ENCODE measurements around the gene SLC30A9. TPM values are rescaled to one million over a fixed set of nuclear protein-coding genes. Genes with fewer than 3 reads are reported as not detected.

SLC30A9 gene
- total RNA-seq, 1 donor, result 58.3 TPM

DNA sequence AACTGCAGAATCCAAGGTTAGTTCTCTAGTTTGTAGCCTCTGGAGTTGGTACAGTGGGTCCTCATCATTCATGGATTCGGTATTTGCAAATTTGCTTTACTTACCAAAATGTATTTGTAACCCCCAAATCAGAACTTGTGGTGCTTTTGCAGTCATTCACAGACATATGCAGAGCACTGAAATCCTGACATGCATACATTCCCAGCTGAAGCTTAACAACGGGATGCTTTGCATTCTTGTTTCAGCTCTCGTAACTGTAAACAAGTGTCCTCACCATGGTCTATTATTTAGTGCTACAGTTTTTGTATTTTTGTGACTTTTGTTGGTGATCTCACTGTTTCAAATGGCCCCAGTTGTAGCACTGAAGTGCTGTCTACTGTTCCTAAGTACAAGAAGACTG is 146.0 kb downstream of the SLC30A9 start:
- Histone ChIP-seq H3K36me3 (ENCODE audit: insufficient read depth, low read length) (no peaks in the 10 kb centered on the region), H3K27ac (ENCODE audit: low read depth, low read length) (no peak overlapping the region), H2AFZ (ENCODE audit: low read length) (no peak overlapping the region), H4K20me1 (ENCODE audit: insufficient read depth, low read length) (no peaks in the 10 kb centered on the region), H3K4me3 (ENCODE audit: insufficient read depth, low read length) (no peak overlapping the region), H3K4me1 (ENCODE audit: insufficient read depth, low read length) (no peaks in the 10 kb centered on the region), H3K79me2 (ENCODE audit: insufficient read depth, low read length) (no peaks in the 10 kb centered on the region), H3K4me2 (ENCODE audit: insufficient read depth, low read length) (no peak overlapping the region), H3K9me3 (ENCODE audit: low read depth, low read length) (no peaks in the 10 kb centered on the region), H3K27me3 (ENCODE audit: insufficient read depth, low read length) (no peaks in the 10 kb centered on the region)
- TF ChIP-seq, protein P1, sequence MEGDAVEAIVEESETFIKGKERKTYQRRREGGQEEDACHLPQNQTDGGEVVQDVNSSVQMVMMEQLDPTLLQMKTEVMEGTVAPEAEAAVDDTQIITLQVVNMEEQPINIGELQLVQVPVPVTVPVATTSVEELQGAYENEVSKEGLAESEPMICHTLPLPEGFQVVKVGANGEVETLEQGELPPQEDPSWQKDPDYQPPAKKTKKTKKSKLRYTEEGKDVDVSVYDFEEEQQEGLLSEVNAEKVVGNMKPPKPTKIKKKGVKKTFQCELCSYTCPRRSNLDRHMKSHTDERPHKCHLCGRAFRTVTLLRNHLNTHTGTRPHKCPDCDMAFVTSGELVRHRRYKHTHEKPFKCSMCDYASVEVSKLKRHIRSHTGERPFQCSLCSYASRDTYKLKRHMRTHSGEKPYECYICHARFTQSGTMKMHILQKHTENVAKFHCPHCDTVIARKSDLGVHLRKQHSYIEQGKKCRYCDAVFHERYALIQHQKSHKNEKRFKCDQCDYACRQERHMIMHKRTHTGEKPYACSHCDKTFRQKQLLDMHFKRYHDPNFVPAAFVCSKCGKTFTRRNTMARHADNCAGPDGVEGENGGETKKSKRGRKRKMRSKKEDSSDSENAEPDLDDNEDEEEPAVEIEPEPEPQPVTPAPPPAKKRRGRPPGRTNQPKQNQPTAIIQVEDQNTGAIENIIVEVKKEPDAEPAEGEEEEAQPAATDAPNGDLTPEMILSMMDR (IDR thresholded peaks at IDR 0.05; ENCODE audit: extremely low read depth, low read depth, low read length), result no peak
- DNase-seq (ENCODE audit: insufficient read length, low spot score, missing footprints), result no peak

Other genes with a start within 250 kb of the SLC30A9 start
- not detected in 2 replicates for gene PHOX2B, start 241.8 kb upstream of the SLC30A9 start, total RNA-seq
- gene TMEM33, start 55.1 kb upstream of the SLC30A9 start, total RNA-seq, result 39.5 and 49.2 TPM in 2 replicates
- gene DCAF4L1, start 8.8 kb upstream of the SLC30A9 start, total RNA-seq, result under 0.01 TPM in 2 replicates
- gene BEND4, start 162.1 kb downstream of the SLC30A9 start, total RNA-seq, result not detected in 2 replicates